Panc1 (cell line): ENCODE results near the gene SLC20A1.

Source experiments
- POLR2AphosphoS5 ChIP-seq: IDR thresholded peaks from 2 replicates; pipeline ENCODE4 v1.6.1; 2012; ENCODE audit warnings: mild to moderate bottlenecking, low read depth, low read length, moderate library complexity
- REST ChIP-seq, 2 experiments: IDR thresholded peaks; 2 replicates each; pipeline ENCODE4 v1.6.1; 2011 to 2012; ENCODE audit warnings: low read depth in 2 of 2, control low read depth in 1 of 2, low read length in 1 of 2, mild to moderate bottlenecking in 1 of 2, moderate library complexity in 1 of 2; ENCODE audit not compliant: insufficient read depth in 1 of 2
- TF ChIP-seq, protein P1 (sequence below): fragments of 450-650 bp; IDR thresholded peaks from 2 replicates; pipeline ENCODE4 v1.5.1; 2017; ENCODE audit warnings: mild to moderate bottlenecking

DNA sequence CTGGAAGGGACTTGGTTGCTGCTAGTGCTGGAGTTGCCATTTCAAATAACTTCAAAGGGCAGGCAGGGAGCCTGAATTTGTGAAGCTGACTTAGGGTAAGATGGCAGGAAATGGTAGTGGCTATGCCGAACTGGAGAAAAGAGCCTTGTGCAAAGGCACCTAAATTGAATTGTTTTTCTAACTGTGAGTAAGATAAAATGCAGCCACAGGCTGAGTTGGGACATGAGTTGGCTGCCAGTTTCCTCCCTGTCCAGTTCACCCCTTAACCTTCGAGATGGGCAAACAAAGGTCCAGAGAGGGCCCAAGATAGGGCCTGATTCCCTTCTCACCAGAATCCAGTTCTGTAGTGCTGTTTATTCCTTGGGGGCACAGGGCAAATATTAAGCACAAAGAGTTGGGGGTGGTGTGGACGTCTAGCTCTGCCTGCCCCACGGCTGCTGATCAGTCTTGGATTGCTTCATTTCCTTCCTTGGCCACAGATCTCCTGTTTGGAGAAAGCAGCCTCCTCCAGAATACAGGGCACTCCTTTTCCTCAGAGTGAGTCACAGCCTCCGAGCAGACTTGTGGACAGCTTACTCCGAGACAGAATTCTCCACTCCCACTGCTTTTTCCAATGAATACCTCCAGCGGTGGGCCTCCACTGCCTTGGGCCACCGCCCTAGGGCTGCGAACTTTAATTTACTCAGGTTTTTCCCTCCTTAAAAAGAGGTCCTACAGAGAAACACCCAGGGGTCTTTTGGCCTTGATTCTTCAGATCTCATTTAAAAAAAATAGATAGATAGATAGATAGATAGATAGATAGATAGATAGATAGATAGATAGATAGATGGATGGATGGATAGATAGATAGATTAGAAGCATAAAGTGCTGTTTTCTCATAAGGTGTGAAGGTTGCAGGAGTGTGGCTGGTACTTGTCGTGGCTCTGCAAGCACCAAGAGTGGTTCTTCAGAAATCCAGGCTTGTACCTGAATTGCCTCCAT is 18.4 kb upstream of the SLC20A1 start:
- TF ChIP-seq, protein P1, sequence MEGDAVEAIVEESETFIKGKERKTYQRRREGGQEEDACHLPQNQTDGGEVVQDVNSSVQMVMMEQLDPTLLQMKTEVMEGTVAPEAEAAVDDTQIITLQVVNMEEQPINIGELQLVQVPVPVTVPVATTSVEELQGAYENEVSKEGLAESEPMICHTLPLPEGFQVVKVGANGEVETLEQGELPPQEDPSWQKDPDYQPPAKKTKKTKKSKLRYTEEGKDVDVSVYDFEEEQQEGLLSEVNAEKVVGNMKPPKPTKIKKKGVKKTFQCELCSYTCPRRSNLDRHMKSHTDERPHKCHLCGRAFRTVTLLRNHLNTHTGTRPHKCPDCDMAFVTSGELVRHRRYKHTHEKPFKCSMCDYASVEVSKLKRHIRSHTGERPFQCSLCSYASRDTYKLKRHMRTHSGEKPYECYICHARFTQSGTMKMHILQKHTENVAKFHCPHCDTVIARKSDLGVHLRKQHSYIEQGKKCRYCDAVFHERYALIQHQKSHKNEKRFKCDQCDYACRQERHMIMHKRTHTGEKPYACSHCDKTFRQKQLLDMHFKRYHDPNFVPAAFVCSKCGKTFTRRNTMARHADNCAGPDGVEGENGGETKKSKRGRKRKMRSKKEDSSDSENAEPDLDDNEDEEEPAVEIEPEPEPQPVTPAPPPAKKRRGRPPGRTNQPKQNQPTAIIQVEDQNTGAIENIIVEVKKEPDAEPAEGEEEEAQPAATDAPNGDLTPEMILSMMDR, result no peak
- TF ChIP-seq POLR2AphosphoS5 (no peak), REST (IDR thresholded peaks at IDR 0.05; ENCODE audit: insufficient read depth in 1 of 2, low read depth in 2 of 2, low read length in 1 of 2) (no peak)
